Omental fat pad (tissue), 4 donors: Measurements from ENCODE around the gene FAM53A. TPM values are rescaled to one million over a fixed set of nuclear protein-coding genes. Genes with fewer than 3 reads are reported as not detected.
A peak's percentile ranks its signal among the peaks of the same experiment; 100 is the strongest.

ENCODE experiments used
- ATAC-seq: fragments of 150-250 bp; one replicate; pipeline ENCODE4 v1.9.1; 2016; ENCODE audit warnings: mild to moderate bottlenecking, moderate library complexity; ENCODE audit not compliant: low FRiP score
- DNase-seq: peaks from one replicate; pipeline ENCODE4 v3.0.0-alpha.2; 2019; ENCODE audit warnings: low spot score
- total RNA-seq, 4 donors: library from RNA; depleted of rRNA; stranded (reverse); fragments of >200 nt; gene quantifications; one replicate each; pipeline ENCODE4 v1.1.0, GENCODE V29; 2016
- TF ChIP-seq, protein P1 (sequence below), 3 donors: fragments of 450-650 bp; IDR thresholded peaks; one replicate each; pipeline ENCODE4 v1.5.1; 2016 to 2017; ENCODE audit warnings: antibody characterized with exemption in 3 of 3, mild to moderate bottlenecking in 3 of 3, moderate library complexity in 2 of 3

FAM53A gene
- total RNA-seq, 4 donors from 2014 or later: 2.0 to 10.9 (median 5.6) TPM

DNA sequence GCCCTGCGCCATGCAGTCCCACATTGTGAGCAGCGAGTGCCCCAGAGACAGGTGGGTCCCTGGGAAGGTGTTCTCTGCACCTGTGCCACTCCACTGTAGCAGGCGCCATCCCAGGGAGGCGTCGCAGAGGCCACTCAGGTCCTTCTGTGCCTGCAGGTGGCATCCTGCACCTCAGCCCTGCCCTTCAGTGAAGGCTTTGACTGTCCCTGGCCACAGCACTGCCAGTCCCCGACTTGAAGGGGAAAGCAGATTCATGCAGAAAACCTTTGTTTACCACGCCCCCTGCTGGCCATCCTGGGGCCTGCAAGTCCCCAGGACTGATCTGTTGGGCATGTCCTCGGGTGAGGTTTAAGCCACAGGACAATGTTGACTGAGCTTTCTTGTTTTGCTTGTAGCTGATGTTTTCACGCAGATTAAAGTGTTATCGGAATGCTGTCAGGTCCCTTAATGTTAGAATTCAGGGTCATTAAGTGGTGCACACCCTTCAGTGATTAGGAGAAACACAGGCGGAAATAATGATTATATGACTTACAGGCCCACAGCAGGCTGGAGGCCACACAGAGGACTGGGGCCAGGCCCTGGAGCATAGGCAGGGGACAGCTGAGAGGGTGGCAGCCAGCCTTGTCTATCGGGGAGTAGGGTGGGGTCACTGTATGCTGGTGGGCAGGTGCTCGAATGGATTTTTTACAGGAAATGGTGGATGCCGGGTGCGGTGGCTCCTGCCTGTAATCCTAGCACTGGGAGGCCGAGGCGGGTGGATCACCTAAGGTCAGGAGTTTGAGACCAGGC lies 42.2 kb upstream of the FAM53A start:
- DNase-seq (peak; percentile 97), ATAC-seq (no peak)
- TF ChIP-seq, protein P1, sequence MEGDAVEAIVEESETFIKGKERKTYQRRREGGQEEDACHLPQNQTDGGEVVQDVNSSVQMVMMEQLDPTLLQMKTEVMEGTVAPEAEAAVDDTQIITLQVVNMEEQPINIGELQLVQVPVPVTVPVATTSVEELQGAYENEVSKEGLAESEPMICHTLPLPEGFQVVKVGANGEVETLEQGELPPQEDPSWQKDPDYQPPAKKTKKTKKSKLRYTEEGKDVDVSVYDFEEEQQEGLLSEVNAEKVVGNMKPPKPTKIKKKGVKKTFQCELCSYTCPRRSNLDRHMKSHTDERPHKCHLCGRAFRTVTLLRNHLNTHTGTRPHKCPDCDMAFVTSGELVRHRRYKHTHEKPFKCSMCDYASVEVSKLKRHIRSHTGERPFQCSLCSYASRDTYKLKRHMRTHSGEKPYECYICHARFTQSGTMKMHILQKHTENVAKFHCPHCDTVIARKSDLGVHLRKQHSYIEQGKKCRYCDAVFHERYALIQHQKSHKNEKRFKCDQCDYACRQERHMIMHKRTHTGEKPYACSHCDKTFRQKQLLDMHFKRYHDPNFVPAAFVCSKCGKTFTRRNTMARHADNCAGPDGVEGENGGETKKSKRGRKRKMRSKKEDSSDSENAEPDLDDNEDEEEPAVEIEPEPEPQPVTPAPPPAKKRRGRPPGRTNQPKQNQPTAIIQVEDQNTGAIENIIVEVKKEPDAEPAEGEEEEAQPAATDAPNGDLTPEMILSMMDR (IDR thresholded peaks at IDR 0.05): peak in 1 of 3 donors; percentile 77

DNA sequence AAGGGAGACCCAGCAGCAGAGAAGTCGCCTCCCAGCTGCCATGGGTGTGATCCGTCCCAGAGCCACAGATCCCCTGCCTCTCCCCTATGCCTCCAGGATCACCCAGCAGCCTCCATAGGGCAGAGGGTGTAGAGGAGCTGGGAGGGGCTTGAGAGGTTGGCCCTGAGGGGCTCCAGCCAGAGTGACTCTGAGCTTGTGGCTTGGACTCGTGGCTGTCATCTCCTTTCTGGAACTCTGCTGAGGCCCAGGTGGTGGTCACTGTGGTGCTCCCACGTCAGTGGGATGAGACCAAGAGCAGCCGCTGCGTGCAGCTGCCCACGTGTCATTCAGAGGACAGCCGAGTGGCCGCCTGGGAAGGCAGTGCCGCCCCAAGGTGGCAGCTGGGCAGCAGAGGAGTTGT lies 41.4 kb upstream of the FAM53A start:
- ATAC-seq (no peak), DNase-seq (no peak)
- TF ChIP-seq, protein P1 (IDR thresholded peaks at IDR 0.05): no peak

DNA sequence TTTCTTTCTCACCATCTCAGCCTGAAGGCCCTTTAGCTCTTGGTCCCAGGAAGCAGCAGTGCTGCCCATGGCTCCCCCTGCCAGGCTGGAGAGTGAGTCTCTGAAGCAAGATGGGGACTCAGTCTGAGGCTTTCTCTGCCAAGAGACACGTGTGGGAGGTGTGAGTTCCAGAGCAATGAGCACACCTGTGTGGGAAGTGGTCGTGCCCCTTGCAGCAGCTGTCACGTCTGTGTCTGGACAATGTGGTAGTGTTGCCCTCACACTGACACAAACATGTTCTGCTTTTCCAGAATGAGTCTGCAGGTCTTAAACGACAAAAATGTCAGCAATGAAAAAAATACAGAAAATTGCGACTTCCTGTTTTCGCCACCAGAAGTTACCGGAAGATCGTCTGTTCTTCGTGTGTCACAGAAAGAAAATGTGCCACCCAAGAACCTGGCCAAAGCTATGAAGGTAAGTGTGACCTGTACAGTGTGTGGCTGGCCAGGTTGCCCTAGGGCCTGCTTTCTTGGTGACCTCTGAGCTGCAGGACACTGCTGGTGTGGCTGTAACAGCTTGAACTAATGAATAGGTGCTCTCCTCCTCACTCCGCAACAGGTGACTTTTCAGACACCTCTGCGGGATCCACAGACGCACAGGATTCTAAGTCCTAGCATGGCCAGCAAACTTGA lies 39.2 kb upstream of the FAM53A start:
- DNase-seq (no peak), ATAC-seq (no peak)
- TF ChIP-seq, protein P1 (IDR thresholded peaks at IDR 0.05): no peak

DNA sequence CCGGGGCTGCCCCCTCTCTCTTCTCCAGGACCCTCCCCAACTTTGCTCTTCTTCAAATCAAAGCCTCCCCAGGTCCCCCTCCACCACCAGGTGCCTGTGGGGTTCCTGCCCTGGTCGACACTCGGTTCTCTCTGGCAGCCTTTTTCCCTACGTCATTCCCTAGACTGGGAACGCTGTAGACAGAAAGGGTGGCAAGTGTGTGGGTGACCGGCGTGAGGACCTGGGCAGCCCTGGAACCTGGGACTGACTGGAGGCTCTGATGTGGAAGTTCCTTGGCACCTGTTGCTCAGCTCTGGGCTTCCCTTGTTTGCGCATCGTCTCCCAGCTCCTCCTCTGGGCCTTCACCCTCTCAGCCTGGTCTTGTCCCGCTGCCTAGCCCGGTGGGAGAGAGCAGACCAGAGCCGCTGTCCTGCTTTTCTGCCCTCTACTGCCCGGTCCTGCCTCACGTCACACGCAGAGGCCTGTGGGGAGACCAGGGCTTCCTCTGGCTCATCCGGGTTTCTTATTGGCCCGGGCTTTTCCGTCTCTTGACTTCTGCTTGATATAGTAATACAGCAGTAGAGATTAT lies 38.5 kb upstream of the FAM53A start:
- TF ChIP-seq, protein P1 (IDR thresholded peaks at IDR 0.05): no peak
- DNase-seq (no peak), ATAC-seq (no peak)

DNA sequence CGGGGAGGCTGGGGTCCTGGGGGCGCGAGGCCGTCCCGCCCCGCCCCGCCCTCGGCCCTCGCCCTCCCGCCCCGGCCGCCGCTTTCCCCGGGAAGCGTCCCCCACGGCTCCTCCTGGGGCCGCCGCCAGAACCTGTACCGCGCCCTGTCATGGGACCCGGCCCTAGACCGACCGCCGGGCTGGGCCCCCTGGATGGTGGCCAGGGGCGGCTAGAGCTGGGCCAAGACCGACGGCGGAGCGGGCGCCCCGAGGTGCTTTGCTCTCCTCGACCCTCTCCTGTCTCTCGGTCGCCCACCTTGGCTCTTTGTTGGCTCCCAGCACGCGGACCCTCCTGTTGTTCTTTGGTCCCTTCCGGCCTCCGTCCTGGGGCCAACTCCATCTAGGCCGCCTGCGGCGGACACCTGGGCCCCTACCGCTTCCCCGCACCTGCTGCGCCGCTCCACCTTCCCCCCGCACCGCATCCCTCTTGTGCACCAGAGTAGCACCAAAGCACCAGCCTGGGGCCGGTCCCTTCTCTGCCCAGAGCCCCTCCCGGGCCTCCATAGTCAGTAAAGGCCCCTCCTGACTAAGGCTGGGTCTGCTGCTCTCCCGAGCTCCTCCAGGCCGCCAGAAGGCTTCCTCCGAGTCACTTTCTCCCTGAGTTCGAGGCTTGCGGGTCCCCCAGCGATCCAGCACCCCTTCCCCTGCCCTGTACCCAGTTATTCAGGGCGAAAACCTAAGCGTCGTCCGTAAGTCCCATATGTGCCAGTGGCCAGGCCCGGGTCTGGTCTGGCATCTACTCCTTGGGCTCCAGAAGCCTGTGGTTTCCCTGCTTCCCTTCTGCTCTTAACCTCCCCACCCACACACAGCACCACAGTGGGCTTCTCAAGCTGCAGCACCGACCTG lies 37.8 kb upstream of the FAM53A start:
- TF ChIP-seq, protein P1 (IDR thresholded peaks at IDR 0.05): no peak
- DNase-seq: no peak
- ATAC-seq: no peak

DNA sequence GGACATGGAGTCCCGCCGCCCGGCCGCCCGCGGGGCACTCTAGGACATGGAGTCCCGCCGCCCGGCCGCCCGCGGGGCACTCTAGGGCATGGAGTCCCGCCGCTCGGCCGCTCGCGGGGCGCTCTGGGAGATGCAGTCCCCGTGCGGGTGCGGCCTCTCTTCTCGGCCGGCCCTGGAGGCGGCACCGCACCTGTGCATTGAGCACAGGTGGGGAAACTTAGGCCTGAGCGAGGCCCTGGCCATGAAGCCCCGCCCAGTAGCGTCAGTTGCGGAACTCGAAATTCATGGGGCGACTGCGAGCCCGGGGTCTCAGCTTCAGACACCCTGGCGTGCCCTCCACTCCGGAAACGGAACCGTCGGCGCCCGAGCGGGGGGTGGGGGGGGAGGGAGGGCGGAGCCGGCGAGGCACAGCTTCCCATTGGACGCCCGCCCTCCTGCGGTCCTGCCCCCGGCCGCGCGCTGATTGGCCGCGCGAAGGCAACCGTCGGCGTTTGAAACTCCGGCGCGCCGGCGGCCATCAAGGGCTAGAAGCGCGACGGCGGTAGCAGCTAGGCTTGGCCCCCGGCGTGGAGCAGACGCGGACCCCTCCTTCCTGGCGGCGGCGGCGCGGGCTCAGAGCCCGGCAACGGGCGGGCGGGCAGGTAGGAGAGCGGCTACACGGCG lies 37.0 kb upstream of the FAM53A start, which contains the start of the genes TACC3 and TMEM129:
Gene TACC3, plus strand, starts transcription at position 519 of the 663 bp plus-strand sequence. CDS start 1,901 bp downstream, outside the sequence.
Gene TMEM129, minus strand, starts transcription at position 321 of the 663 bp plus-strand sequence. CDS start 486 bp downstream, outside the sequence.
- DNase-seq (peak; percentile 75), ATAC-seq (peak; percentile 94)
- TF ChIP-seq, protein P1 (IDR thresholded peaks at IDR 0.05): no peak
